Activated naive CD4-positive, alpha-beta T cell treated with anti-CD3 and anti-CD28 coated beads, Interleukin-2, amount 50 U/mL, for 72 hours (primary cell): ENCODE results near the gene CDK17. TPM values are rescaled to one million over a fixed set of nuclear protein-coding genes. Genes with fewer than 3 reads are reported as not detected.
"Not testable (repeated sequence)": the region's sequence is repeated elsewhere in the genome, so short reads cannot be mapped to it uniquely, and the experiment has no call there.

Source experiments
- ATAC-seq, 2 donors: fragments of 150-1000 bp; cut with Tn5 transposase; 2 replicates each; pipeline ENCODE4 v1.10.0; 2021; ENCODE audit warnings: mild to moderate bottlenecking in 2 of 2, moderate library complexity in 2 of 2
- DNase-seq, 2 donors: peaks; one replicate each; pipeline ENCODE4 v3.0.0; 2021 to 2022; ENCODE audit warnings: low spot score in 2 of 2
- H3K27ac Mint-ChIP-seq, 2 donors: one replicate each; pipeline ENCODE4 v1.8.0; 2022; ENCODE audit warnings: mild to moderate bottlenecking in 2 of 2, mixed read lengths in 2 of 2
- H3K36me3 Mint-ChIP-seq, 2 donors: one replicate each; pipeline ENCODE4 v1.8.0; 2022; ENCODE audit warnings: mixed read lengths in 2 of 2
- H3K9me3 Mint-ChIP-seq, 2 donors: one replicate each; pipeline ENCODE4 v1.8.0; 2022; ENCODE audit warnings: mixed read lengths in 2 of 2
- total RNA-seq, 2 donors: library from RNA; stranded (reverse); gene quantifications; one replicate each; pipeline ENCODE4 v1.2.3, GENCODE V29; 2022

CDK17 gene
- total RNA-seq, 2 donors from 2014 or later = 43.5 to 51.0 TPM

- H3K27ac Mint-ChIP-seq = peak overlapping the region in 1 of 2 donors; percentile 88
- ATAC-seq = no peak
- H3K9me3 Mint-ChIP-seq = no peaks in the 10 kb centered on the region
- peaks cover 0 to 6% of the 10 kb centered on the region in 2 donors for H3K36me3 Mint-ChIP-seq
- DNase-seq = no peak
Measured at GRCh38 chr12:96424601-96425000, 24.4 kb upstream of the CDK17 start.

DNA sequence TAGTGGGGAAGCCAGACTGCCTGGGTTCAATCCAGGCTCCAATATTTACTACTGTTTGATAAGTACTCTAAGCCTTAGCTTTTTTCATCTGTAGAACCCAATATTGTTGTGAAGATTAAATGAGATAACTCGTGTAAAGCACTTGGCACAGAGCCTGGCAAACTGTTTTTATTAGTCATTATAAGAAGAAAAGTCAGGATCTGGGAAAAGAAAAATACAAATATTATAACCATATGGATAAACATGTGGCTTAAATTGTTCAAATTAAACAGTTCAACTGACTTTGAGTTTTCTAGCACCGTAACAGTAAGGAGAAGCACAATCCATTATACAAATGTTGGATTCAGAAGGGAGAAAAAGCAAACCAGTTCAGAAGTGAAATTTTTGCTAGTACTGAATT is 22.0 kb upstream of the CDK17 start:
- Mint-ChIP-seq H3K36me3 (peaks cover 0 to 6% of the 10 kb centered on the region in 2 donors), H3K27ac (no peak overlapping the region), H3K9me3 (no peaks in the 10 kb centered on the region)
- no peak for ATAC-seq
- DNase-seq = no peak

GRCh38 chr12:96421014-96421413 is 20.8 kb upstream of the CDK17 start:
- H3K27ac Mint-ChIP-seq = peak overlapping the region; percentile 83 to 94
- DNase-seq = no peak
- H3K9me3 Mint-ChIP-seq = no peaks in the 10 kb centered on the region
- peaks cover 0 to 6% of the 10 kb centered on the region in 2 donors for H3K36me3 Mint-ChIP-seq
- ATAC-seq = no peak

- ATAC-seq = no peak
- Mint-ChIP-seq H3K9me3 (no peaks in the 10 kb centered on the region), H3K36me3 (peaks cover 0 to 6% of the 10 kb centered on the region in 2 donors), H3K27ac (peak overlapping the region in 1 of 2 donors; percentile 83)
- DNase-seq = no peak
Measured at GRCh38 chr12:96420277-96420835, 20.1 kb upstream of the CDK17 start.

DNA sequence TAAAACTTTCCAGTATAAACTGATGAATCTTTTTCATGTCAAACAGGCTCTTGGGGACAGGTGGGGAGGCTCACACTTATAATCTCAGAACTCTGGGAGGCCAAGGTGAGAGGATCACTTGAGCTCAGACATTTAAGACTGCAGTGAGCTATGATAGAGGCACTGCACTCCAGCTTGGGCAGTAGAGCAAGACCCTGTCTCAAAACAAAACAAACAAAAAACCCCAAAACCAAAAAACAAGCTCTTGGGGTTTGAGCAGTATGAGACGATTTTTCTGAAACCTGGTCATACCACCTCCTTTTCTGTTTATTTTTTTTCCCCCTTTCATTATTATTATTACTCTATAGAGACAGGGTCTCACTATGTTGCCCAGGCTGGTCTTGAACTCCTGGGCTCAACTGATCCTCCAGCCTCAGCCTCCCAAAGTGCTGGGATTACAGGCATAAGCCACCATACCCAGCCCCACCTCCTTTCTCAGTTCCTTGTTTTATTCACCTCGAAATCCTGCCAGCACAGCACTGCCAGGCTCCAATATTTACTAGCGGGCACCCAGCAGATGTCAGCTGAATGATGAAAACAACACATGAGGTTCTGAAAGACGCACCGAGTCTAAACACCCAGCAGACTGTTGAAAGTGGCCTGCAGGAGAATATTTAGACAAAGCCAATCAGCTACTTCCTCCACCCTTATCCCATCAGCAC is 19.5 kb upstream of the CDK17 start:
- ATAC-seq = peak in 1 of 2 donors; percentile 76
- no peaks in the 10 kb centered on the region for H3K9me3 Mint-ChIP-seq
- H3K27ac Mint-ChIP-seq = peak overlapping the region in 1 of 2 donors; percentile 83

GRCh38 chr12:96417688-96418087 is 17.4 kb upstream of the CDK17 start:
- not testable (repeated sequence) for H3K27ac Mint-ChIP-seq, DNase-seq, H3K36me3 Mint-ChIP-seq, H3K9me3 Mint-ChIP-seq
- ATAC-seq = peak; percentile 20 to 76

More for the DNA sequence above, 19.5 kb upstream of the CDK17 start:
- DNase-seq = no peak
- H3K36me3 Mint-ChIP-seq = peaks cover 0 to 6% of the 10 kb centered on the region in 2 donors

- DNase-seq (no peak), ATAC-seq (no peak)
- Mint-ChIP-seq H3K36me3 (peaks cover 0 to 6% of the 10 kb centered on the region in 2 donors), H3K27ac (no peak overlapping the region), H3K9me3 (no peaks in the 10 kb centered on the region)
Measured at GRCh38 chr12:96416033-96416799, 16.0 kb upstream of the CDK17 start.

DNA sequence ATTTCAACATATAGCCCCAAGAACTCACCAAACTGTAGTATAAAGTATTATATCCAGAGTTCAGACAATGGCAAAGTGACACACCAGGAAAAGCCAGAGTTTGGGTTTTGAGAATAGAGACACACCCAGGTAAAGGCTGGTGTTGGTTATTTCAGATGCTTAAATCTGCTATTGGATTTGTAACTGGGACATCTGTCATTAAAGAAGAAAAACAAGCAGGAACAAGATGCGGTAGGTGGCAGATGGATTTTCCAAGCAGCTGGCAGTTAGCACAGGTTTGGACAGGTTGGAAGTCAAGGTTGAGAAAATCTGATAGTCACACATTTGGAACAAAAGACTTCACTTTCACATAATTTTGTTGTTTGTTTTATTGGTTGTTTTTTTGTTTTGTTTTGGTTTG is 14.4 kb upstream of the CDK17 start:
- Mint-ChIP-seq H3K27ac (no peak overlapping the region), H3K9me3 (no peaks in the 10 kb centered on the region), H3K36me3 (no peaks in the 10 kb centered on the region)
- ATAC-seq (no peak), DNase-seq (no peak)

DNA sequence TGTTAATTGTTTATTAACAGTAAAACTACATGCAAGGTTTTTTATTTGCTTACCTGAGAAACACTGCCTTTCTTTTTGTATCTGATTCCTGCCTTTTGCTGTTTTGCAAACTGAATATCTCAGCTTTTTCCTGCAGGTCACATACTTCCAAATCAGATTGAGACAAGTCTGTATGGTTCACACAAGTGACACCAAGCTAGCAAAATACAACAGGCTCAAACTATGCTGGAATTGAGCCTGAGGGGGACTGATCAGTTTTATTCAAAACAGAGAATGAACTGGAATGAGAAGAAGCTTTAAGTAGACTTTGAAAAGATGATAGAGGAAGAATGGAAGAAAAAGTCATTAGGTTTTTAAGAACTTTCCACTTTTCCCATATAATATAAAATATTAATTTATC is 12.2 kb upstream of the CDK17 start:
- DNase-seq (no peak), ATAC-seq (no peak)
- no peak overlapping the region for H3K27ac Mint-ChIP-seq
- peaks cover 0 to 3% of the 10 kb centered on the region in 2 donors for H3K9me3 Mint-ChIP-seq
- no peaks in the 10 kb centered on the region for H3K36me3 Mint-ChIP-seq

- Mint-ChIP-seq H3K9me3 (peaks cover 0 to 3% of the 10 kb centered on the region in 2 donors), H3K27ac (no peak overlapping the region), H3K36me3 (no peaks in the 10 kb centered on the region)
- ATAC-seq (no peak), DNase-seq (no peak)
Measured at GRCh38 chr12:96409731-96410130, 9.5 kb upstream of the CDK17 start.

DNA sequence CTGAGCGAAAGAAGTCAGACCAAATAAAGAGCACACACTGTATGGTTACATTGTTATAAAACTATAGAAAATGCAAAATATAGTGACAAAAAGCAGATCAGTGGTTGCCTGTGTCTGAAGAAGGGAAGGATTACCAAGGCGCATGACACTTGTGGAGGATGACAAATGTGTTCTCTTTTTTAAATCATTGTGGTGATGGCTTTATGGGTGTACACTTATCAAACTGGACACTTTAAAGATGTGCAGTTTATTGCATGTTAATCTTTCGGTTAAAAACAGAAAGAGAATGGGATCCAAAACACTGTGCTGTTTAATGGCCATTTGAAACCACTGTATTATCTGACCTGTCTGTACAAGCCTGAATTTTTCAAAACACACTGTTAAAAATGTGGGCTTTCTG is 8.8 kb upstream of the CDK17 start:
- no peak for DNase-seq
- no peak for ATAC-seq
- Mint-ChIP-seq H3K9me3 (peaks cover 0 to 3% of the 10 kb centered on the region in 2 donors), H3K36me3 (no peaks in the 10 kb centered on the region), H3K27ac (no peak overlapping the region)

- not testable (repeated sequence) for H3K36me3 Mint-ChIP-seq, DNase-seq, H3K27ac Mint-ChIP-seq, ATAC-seq, H3K9me3 Mint-ChIP-seq
Measured at GRCh38 chr12:96407429-96408097, 7.3 kb upstream of the CDK17 start.

DNA sequence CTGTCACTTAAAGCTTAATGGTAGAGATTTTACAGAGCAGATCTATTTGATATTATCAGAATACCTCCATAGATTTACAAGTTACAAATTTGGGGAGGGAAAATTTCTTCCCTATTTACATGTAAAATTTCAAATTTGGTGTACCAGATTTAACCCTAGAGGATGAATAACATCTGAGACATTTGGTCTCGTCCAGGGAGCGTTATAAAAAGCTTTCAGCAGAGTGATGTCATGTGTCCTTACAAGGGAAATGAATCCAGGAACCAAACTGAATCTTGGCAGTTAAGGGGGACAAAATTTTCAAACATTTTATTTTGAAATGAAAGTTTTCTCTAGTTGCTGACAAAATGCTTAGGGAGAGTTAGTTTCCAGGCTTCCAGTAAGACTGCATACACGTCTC is 4.5 kb upstream of the CDK17 start:
- peaks cover 0 to 4% of the 10 kb centered on the region in 2 donors for H3K36me3 Mint-ChIP-seq
- peaks cover 0 to 3% of the 10 kb centered on the region in 2 donors for H3K9me3 Mint-ChIP-seq
- ATAC-seq (no peak), DNase-seq (no peak)
- no peak overlapping the region for H3K27ac Mint-ChIP-seq

GRCh38 chr12:96403870-96404269 is 3.6 kb upstream of the CDK17 start:
- Mint-ChIP-seq H3K9me3 (peaks cover 0 to 3% of the 10 kb centered on the region in 2 donors), H3K36me3 (peaks cover 1 to 6% of the 10 kb centered on the region in 2 donors), H3K27ac (no peak overlapping the region)
- no peak for ATAC-seq
- no peak for DNase-seq

GRCh38 chr12:96402522-96402921 is 2.3 kb upstream of the CDK17 start:
- H3K9me3 Mint-ChIP-seq, ATAC-seq, H3K27ac Mint-ChIP-seq: not testable (repeated sequence)

GRCh38 chr12:96402061-96402460 is 1.8 kb upstream of the CDK17 start:
- Mint-ChIP-seq H3K27ac (no peak overlapping the region), H3K9me3 (no peaks in the 10 kb centered on the region), H3K36me3 (peaks cover 7 to 11% of the 10 kb centered on the region in 2 donors)
- DNase-seq (no peak), ATAC-seq (no peak)

More at GRCh38 chr12:96402522-96402921, 2.3 kb upstream of the CDK17 start:
- DNase-seq = not testable (repeated sequence)
- peaks cover 7 to 11% of the 10 kb centered on the region in 2 donors for H3K36me3 Mint-ChIP-seq
